ENCODE measurements around the gene KRAS.
"Not testable (repeated sequence)": the region's sequence is repeated elsewhere in the genome, so short reads cannot be mapped to it uniquely, and the experiment has no call there.

The KRAS gene

GRCh38 chr12:25250744-25251730, at the start of gene KRAS:
Gene KRAS (minus strand): TSS chr12:25250929.
- DNase-seq: peak; percentile 63 to 85 (median 73)

- DNase-seq: no peak
Measured at GRCh38 chr12:25296381-25296780, 45.7 kb upstream of the KRAS start.

- no peak for DNase-seq
Measured at GRCh38 chr12:25295361-25295760, 44.6 kb upstream of the KRAS start.

- DNase-seq: no peak
Measured at GRCh38 chr12:25293653-25294052, 42.9 kb upstream of the KRAS start.

- DNase-seq: not testable (repeated sequence)
Measured at GRCh38 chr12:25292810-25293221, 42.1 kb upstream of the KRAS start.

- no peak for DNase-seq
Measured at GRCh38 chr12:25287610-25288009, 36.9 kb upstream of the KRAS start.

- DNase-seq: no peak
Measured at GRCh38 chr12:25286837-25287236, 36.1 kb upstream of the KRAS start.

GRCh38 chr12:25284024-25284423, 33.3 kb upstream of the KRAS start:
- DNase-seq: no peak

GRCh38 chr12:25283006-25283405, 32.3 kb upstream of the KRAS start:
- no peak for DNase-seq

GRCh38 chr12:25280082-25280481, 29.4 kb upstream of the KRAS start:
- no peak for DNase-seq

GRCh38 chr12:25278269-25278668, 27.5 kb upstream of the KRAS start:
- no peak for DNase-seq

- DNase-seq: peak in 2 of 4 experiments; percentile 10 to 18
Measured at GRCh38 chr12:25276199-25276937, 25.6 kb upstream of the KRAS start.

GRCh38 chr12:25271486-25272098, 20.9 kb upstream of the KRAS start:
- no peak for DNase-seq

- DNase-seq: no peak
Measured at GRCh38 chr12:25269701-25270100, 19.0 kb upstream of the KRAS start.

- DNase-seq: no peak
Measured at GRCh38 chr12:25266497-25266896, 15.8 kb upstream of the KRAS start.

- no peak for DNase-seq
Measured at GRCh38 chr12:25264862-25265261, 14.1 kb upstream of the KRAS start.

GRCh38 chr12:25264114-25264513, 13.4 kb upstream of the KRAS start:
- DNase-seq: no peak

GRCh38 chr12:25263594-25263993, 12.9 kb upstream of the KRAS start:
- DNase-seq: no peak

GRCh38 chr12:25262389-25263074, 11.8 kb upstream of the KRAS start:
- DNase-seq: no peak

- DNase-seq: no peak
Measured at GRCh38 chr12:25257590-25258324, 7.0 kb upstream of the KRAS start.

- no peak for DNase-seq
Measured at GRCh38 chr12:25256826-25257225, 6.1 kb upstream of the KRAS start.

- no peak for DNase-seq
Measured at GRCh38 chr12:25256005-25256404, 5.3 kb upstream of the KRAS start.

Data from activated naive CD4-positive, alpha-beta T cell (primary cell).